Kidney (tissue), 14 donors: ENCODE results near the gene FLAD1. TPM values are rescaled to one million over a fixed set of nuclear protein-coding genes. Genes with fewer than 3 reads are reported as not detected.
A peak's percentile ranks its signal among the peaks of the same experiment; 100 is the strongest.

ENCODE experiments used
- DNase-seq, 5 donors: peaks; one replicate each; pipeline ENCODE4 v3.0.0-alpha.2; 2013 to 2020
- FAIRE-seq: peaks from 2 replicates; lab custom pipeline; 2012; peaks lifted over from hg19 to GRCh38; lab: Jason Lieb, UNC
- H3K27ac ChIP-seq, 2 donors: one replicate each; pipeline ENCODE4 v1.7.0; 2013; ENCODE audit warnings: low read depth in 2 of 2, low read length in 2 of 2, inconsistent platforms in 1 of 2
- H3K27me3 ChIP-seq: one replicate; pipeline ENCODE4 v1.7.1; 2013; ENCODE audit warnings: low read length, inconsistent platforms; ENCODE audit not compliant: control insufficient read depth, insufficient read depth
- H3K36me3 ChIP-seq, 3 donors: one replicate each; pipeline versions ENCODE4 v1.7.0 to v1.7.1; 2013; ENCODE audit warnings: low read length in 3 of 3, control low read depth in 1 of 3, inconsistent platforms in 1 of 3; ENCODE audit not compliant: insufficient read depth in 3 of 3, control insufficient read depth in 2 of 3
- H3K4me1 ChIP-seq, 3 donors: one replicate each; pipeline versions ENCODE4 v1.7.0 to v1.7.1; 2013; ENCODE audit warnings: low read length in 3 of 3, inconsistent platforms in 1 of 3, low read depth in 1 of 3; ENCODE audit not compliant: control insufficient read depth in 2 of 3, insufficient read depth in 2 of 3
- H3K4me3 ChIP-seq, 3 donors: one replicate each; pipeline versions ENCODE4 v1.7.0 to v1.8.1; 2013; ENCODE audit warnings: low read length in 3 of 3, control low read depth in 1 of 3, inconsistent platforms in 1 of 3
- H3K9ac ChIP-seq, 3 donors: one replicate each; pipeline versions ENCODE4 v1.7.0 to v1.7.1; 2013; ENCODE audit warnings: low read length in 3 of 3, control low read depth in 1 of 3, inconsistent platforms in 1 of 3
- H3K9me3 ChIP-seq, 3 donors: one replicate each; pipeline versions ENCODE4 v1.7.0 to v1.7.1; 2013; ENCODE audit warnings: low read length in 3 of 3, control low read depth in 1 of 3, inconsistent platforms in 1 of 3; ENCODE audit not compliant: control insufficient read depth in 2 of 3, insufficient read depth in 1 of 3
- intact Hi-C: fragments of 100-400 bp; cut with DNase I; formaldehyde crosslinking; loops from one replicate; pipeline ENCODE4 v1.11.1; 2022
- polyA plus RNA-seq: library from polyadenylated mRNA; stranded (reverse); fragments of 350-450 nt; fragmentation: Illumina TruSeq; extraction: RNeasy Lipid Tissue Mini Kit (QIAGEN cat#74804); gene quantifications from one replicate; pipeline ENCODE4 v1.2.3, GENCODE V29; 2014; ENCODE audit warnings: low read depth, low replicate concordance; ENCODE audit not compliant: insufficient read depth
- total RNA-seq: library from RNA; stranded (reverse); fragmentation: NEBNext Ultra II Directional; extraction: Animal tissue kit (Norgen Biotek cat#: 25700); gene quantifications from one replicate; pipeline ENCODE4 v1.2.1, GENCODE V29; 2021
- TF ChIP-seq, protein P1 (sequence below): IDR thresholded peaks from 3 replicates; pipeline ENCODE4 v1.5.1; 2012; ENCODE audit warnings: mild to moderate bottlenecking, moderate library complexity, borderline replicate concordance; ENCODE audit not compliant: insufficient read depth; ENCODE audit errors: extremely low read depth
- donor health status: control.
- donor health status: control.
- donor health status: control.
- donor health status: control.
- donor health status: control.
- donor health status: DM: yes; HTN: yes; CAD: no.
- donor health status: Normal renal cell carcinoma (clear cell type).

The FLAD1 gene
- total and polyA plus RNA-seq, 2 donors from 2014 or later, result 34.1 to 37.9 TPM

GRCh38 chr1:155032886-155033285 is 49.7 kb downstream of the FLAD1 start:
- FAIRE-seq, result no peak
- Histone ChIP-seq H3K9ac (no peak overlapping the region), H3K9me3 (no peaks in the 10 kb centered on the region), H3K4me1 (no peaks in the 10 kb centered on the region), H3K36me3 (no peaks in the 10 kb centered on the region), H3K4me3 (no peak overlapping the region), H3K27me3 (no peaks in the 10 kb centered on the region), H3K27ac (no peak overlapping the region)
- TF ChIP-seq, protein P1, sequence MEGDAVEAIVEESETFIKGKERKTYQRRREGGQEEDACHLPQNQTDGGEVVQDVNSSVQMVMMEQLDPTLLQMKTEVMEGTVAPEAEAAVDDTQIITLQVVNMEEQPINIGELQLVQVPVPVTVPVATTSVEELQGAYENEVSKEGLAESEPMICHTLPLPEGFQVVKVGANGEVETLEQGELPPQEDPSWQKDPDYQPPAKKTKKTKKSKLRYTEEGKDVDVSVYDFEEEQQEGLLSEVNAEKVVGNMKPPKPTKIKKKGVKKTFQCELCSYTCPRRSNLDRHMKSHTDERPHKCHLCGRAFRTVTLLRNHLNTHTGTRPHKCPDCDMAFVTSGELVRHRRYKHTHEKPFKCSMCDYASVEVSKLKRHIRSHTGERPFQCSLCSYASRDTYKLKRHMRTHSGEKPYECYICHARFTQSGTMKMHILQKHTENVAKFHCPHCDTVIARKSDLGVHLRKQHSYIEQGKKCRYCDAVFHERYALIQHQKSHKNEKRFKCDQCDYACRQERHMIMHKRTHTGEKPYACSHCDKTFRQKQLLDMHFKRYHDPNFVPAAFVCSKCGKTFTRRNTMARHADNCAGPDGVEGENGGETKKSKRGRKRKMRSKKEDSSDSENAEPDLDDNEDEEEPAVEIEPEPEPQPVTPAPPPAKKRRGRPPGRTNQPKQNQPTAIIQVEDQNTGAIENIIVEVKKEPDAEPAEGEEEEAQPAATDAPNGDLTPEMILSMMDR, result no peak
- peak in 1 of 5 donors; percentile 54 for DNase-seq
- intact Hi-C loops, result no loop called here

- H3K27me3 ChIP-seq, result no peaks in the 10 kb centered on the region
- intact Hi-C loops, result no loop called here
- no peaks in the 10 kb centered on the region for H3K4me1 ChIP-seq
- H3K36me3 ChIP-seq, result no peaks in the 10 kb centered on the region
- H3K9me3 ChIP-seq, result no peaks in the 10 kb centered on the region
- H3K4me3 ChIP-seq, result no peak within 1 kb of the TSS
- no peak within 1 kb of the TSS for H3K9ac ChIP-seq
- DNase-seq, result peak in 1 of 5 donors; percentile 52
- no peak for FAIRE-seq
- H3K27ac ChIP-seq, result no peak within 1 kb of the TSS
- TF ChIP-seq, protein P1, result no peak
These were observed 50.4 kb downstream of the FLAD1 start, which contains the start of the genes DCST1 and DCST2 for GRCh38 chr1:155033524-155033923. DCST1 (plus strand) TSS chr1:155033824; CDS start chr1:155034037, 213 bp downstream. DCST2 (minus strand) TSS chr1:155033781; CDS start chr1:155033701, 80 bp downstream.

GRCh38 chr1:155034318-155035208 is 51.4 kb downstream of the FLAD1 start:
- Histone ChIP-seq H3K27ac (no peak overlapping the region), H3K9me3 (no peaks in the 10 kb centered on the region), H3K4me3 (no peak overlapping the region), H3K36me3 (no peaks in the 10 kb centered on the region), H3K9ac (no peak overlapping the region), H3K4me1 (no peaks in the 10 kb centered on the region), H3K27me3 (no peaks in the 10 kb centered on the region)
- intact Hi-C loops, result no loop called here
- TF ChIP-seq, protein P1, result no peak
- FAIRE-seq (no peak), DNase-seq (peak in 1 of 5 donors; percentile 49)
